SJSA1 (cell line): ENCODE results near the gene PSTK. TPM values are rescaled to one million over a fixed set of nuclear protein-coding genes. Genes with fewer than 3 reads are reported as not detected.

Source experiments
- total RNA-seq: library from RNA; depleted of rRNA; stranded (reverse); fragments of >200 nt; shearing (Covaris generic); gene quantifications from 2 replicates; pipeline ENCODE4 v1.2.3, GENCODE V29; 2014; rRNA removed

PSTK gene
- total RNA-seq, 1 experiment from 2014 or later = 6.2 TPM

Other genes with a start within 250 kb of the PSTK start
- gene CUZD1, start 134.5 kb upstream of the PSTK start, total RNA-seq = 2.0 and 3.5 TPM in 2 replicates
- gene FAM24B, start 100.8 kb upstream of the PSTK start, total RNA-seq = 5.2 and 11.7 TPM in 2 replicates
- not detected in 2 replicates for gene FAM24A, start 69.8 kb upstream of the PSTK start, total RNA-seq
- 11.9 and 12.6 TPM in 2 replicates for gene C10orf88, start 26.2 kb upstream of the PSTK start, total RNA-seq
- 1.0 and 4.4 TPM in 2 replicates for gene IKZF5, start 28.4 kb downstream of the PSTK start, total RNA-seq
- gene ACADSB, start 28.6 kb downstream of the PSTK start, total RNA-seq = 7.9 and 10.3 TPM in 2 replicates
- 10.8 and 10.9 TPM in 2 replicates for gene HMX3, start 155.6 kb downstream of the PSTK start, total RNA-seq
- gene HMX2, start 167.7 kb downstream of the PSTK start, total RNA-seq = 0.38 and 0.61 TPM in 2 replicates
- 317 and 387 TPM in 2 replicates for gene BUB3, start 174.0 kb downstream of the PSTK start, total RNA-seq